ENCODE data around the gene IGF1R.

The IGF1R gene

GRCh38 chr15:98686983-98687382, 38.6 kb downstream of the IGF1R start:
- Histone ChIP-seq H3K9me3 (ENCODE audit: insufficient read depth, low read length) (no peaks in the 10 kb centered on the region), H2AFZ (ENCODE audit: low read depth, low read length) (no peak overlapping the region), H3K4me2 (ENCODE audit: low read length) (no peak overlapping the region), H3K27ac (ENCODE audit: low read length) (no peak overlapping the region), H4K20me1 (ENCODE audit: insufficient read depth, low read length) (0 out of 2 replicates have a peak, but pooled peaks cover 10% of the 10 kb centered on the region), H3K4me3 (ENCODE audit: low read length) (no peak overlapping the region), H3K4me1 (ENCODE audit: low read length) (peaks cover 5% of the 10 kb centered on the region; the same call in 1 of the 2 replicates), H3K79me2 (ENCODE audit: low read length) (peaks cover 20% of the 10 kb centered on the region), H3K9ac (ENCODE audit: low read length) (no peak overlapping the region), H3K36me3 (replicated peaks; ENCODE audit: low read depth, low read length) (no peaks in the 10 kb centered on the region), H3K27me3 (ENCODE audit: low read depth, low read length) (no peaks in the 10 kb centered on the region)
- TF ChIP-seq CTCF (IDR thresholded peaks at IDR 0.05; ENCODE audit: low read depth, low read length) (no peak), EZH2phosphoT487 (IDR thresholded peaks at IDR 0.05; ENCODE audit: low read depth) (no peak)

DNA sequence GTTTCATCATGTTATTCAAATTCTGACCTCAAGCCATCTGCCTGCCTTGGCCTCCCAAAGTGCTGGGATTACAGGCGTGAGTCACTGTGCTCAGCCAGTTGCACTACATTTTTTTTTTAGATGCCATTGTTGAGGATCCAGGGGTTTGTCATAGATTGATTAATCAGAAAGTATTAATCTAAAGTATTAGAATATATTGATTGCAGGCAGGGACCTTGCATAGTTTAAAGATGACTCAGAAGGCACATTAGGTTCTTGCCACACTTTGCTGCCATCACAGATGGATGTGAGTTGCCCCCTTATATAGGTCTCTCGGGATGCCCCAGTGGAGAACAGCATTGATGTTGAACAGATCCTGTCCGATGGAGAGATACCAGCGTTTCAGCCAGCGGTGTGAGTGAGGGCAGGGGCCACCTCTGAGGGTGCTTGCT, 41.1 kb downstream of the IGF1R start:
- no peaks in the 10 kb centered on the region for H3K36me3 ChIP-seq (replicated peaks; ENCODE audit: low read depth, low read length)
- H3K4me2 ChIP-seq (ENCODE audit: low read length) = no peak overlapping the region
- H3K27me3 ChIP-seq (ENCODE audit: low read depth, low read length) = no peaks in the 10 kb centered on the region
- no peak overlapping the region for H2AFZ ChIP-seq (ENCODE audit: low read depth, low read length)
- no peaks in the 10 kb centered on the region for H3K9me3 ChIP-seq (ENCODE audit: insufficient read depth, low read length)
- H3K27ac ChIP-seq (ENCODE audit: low read length) = no peak overlapping the region
- no peak overlapping the region for H3K9ac ChIP-seq (ENCODE audit: low read length)
- H3K4me1 ChIP-seq (ENCODE audit: low read length) = peaks cover 5% of the 10 kb centered on the region; the same call in 1 of the 2 replicates
- peaks cover 11% of the 10 kb centered on the region for H4K20me1 ChIP-seq (ENCODE audit: insufficient read depth, low read length)
- peaks cover 24% of the 10 kb centered on the region for H3K79me2 ChIP-seq (ENCODE audit: low read length)
- TF ChIP-seq EZH2phosphoT487 (IDR thresholded peaks at IDR 0.05; ENCODE audit: low read depth) (no peak), CTCF (IDR thresholded peaks at IDR 0.05; ENCODE audit: low read depth, low read length) (no peak)
- H3K4me3 ChIP-seq (ENCODE audit: low read length) = no peak overlapping the region

DNA sequence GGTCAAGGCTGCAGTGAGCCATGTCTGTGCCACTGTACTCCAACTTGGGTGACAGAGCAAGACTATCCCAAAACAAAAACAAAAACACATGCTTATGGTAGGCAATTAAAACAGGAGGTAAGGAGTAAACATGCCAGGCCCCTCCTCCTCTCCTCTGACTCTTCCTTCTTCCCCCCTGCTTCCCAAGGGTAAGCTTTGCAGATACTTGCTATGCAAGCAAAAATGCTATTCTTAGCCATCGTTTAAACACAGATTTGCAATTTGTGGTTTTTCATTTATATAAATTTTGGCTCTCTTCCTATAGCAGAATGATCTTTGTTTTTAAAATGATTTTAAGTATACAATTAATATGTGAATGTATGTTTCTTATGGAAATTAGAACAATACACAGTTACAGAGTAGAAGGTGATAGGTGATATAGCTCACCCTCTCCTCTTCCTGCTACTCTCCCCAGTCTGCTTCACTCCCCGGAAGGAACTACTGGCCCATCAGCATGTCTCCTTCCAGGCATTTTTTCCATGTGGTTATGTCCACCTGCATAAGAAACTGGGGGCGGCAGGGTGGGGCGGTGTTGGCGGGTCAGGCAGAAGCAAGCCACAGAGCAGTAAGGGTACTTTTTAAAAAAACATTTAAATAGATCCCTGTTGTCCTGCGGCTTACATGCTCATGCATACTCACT, 42.1 kb downstream of the IGF1R start:
- H3K27me3 ChIP-seq (ENCODE audit: low read depth, low read length) = no peaks in the 10 kb centered on the region
- no peak overlapping the region for H3K27ac ChIP-seq (ENCODE audit: low read length)
- peaks cover 23% of the 10 kb centered on the region for H3K79me2 ChIP-seq (ENCODE audit: low read length)
- H3K9me3 ChIP-seq (ENCODE audit: insufficient read depth, low read length) = no peaks in the 10 kb centered on the region
- no peak overlapping the region for H3K9ac ChIP-seq (ENCODE audit: low read length)
- no peak overlapping the region for H3K4me2 ChIP-seq (ENCODE audit: low read length)
- H3K36me3 ChIP-seq (replicated peaks; ENCODE audit: low read depth, low read length) = no peaks in the 10 kb centered on the region
- TF ChIP-seq CTCF (IDR thresholded peaks at IDR 0.05; ENCODE audit: low read depth, low read length) (no peak), EZH2phosphoT487 (IDR thresholded peaks at IDR 0.05; ENCODE audit: low read depth) (no peak)
- no peak overlapping the region for H3K4me3 ChIP-seq (ENCODE audit: low read length)
- peaks cover 5% of the 10 kb centered on the region; the same call in 1 of the 2 replicates for H3K4me1 ChIP-seq (ENCODE audit: low read length)
- H4K20me1 ChIP-seq (ENCODE audit: insufficient read depth, low read length) = peaks cover 20% of the 10 kb centered on the region
- no peak overlapping the region for H2AFZ ChIP-seq (ENCODE audit: low read depth, low read length)

DNA sequence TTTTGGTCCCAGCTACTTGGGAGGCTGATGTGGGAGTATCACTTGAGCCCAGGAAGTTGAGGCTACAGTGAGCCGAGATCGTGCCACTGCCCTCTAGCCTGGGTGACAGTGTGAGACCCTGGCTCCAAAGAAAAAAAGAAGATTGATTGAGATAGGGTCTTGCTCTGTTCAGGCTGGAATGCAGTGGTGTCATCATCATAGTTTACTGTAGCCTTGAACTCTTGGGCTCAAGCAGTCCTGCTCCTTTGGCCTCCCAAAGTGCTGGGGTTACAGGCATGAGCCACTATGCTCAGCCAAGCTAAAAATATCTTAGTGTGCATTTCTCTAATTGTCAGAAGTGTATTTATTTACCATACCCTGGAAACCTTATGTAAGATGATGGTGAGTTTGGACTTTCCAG, 43.9 kb downstream of the IGF1R start:
- TF ChIP-seq CTCF (IDR thresholded peaks at IDR 0.05; ENCODE audit: low read depth, low read length) = no peak
- no peak for TF ChIP-seq EZH2phosphoT487 (IDR thresholded peaks at IDR 0.05; ENCODE audit: low read depth)

More for the DNA sequence above, 43.9 kb downstream of the IGF1R start:
- Histone ChIP-seq H4K20me1 (ENCODE audit: insufficient read depth, low read length) (peaks cover 24% of the 10 kb centered on the region), H3K9me3 (ENCODE audit: insufficient read depth, low read length) (no peaks in the 10 kb centered on the region), H2AFZ (ENCODE audit: low read depth, low read length) (no peak overlapping the region), H3K27ac (ENCODE audit: low read length) (no peak overlapping the region), H3K4me3 (ENCODE audit: low read length) (no peak overlapping the region), H3K36me3 (replicated peaks; ENCODE audit: low read depth, low read length) (no peaks in the 10 kb centered on the region), H3K79me2 (ENCODE audit: low read length) (peaks cover 19% of the 10 kb centered on the region), H3K27me3 (ENCODE audit: low read depth, low read length) (no peaks in the 10 kb centered on the region), H3K4me1 (ENCODE audit: low read length) (peaks cover 5% of the 10 kb centered on the region; the same call in 1 of the 2 replicates), H3K4me2 (ENCODE audit: low read length) (no peak overlapping the region), H3K9ac (ENCODE audit: low read length) (no peak overlapping the region)
